GM12892 (cell line): ENCODE results near the gene DHX32.

Experiments used
- POLR2A ChIP-seq: IDR thresholded peaks from 2 replicates; pipeline ENCODE4 v1.6.1; 2011; ENCODE audit warnings: low read depth, low read length, control low read depth
- POLR2AphosphoS5 ChIP-seq: IDR thresholded peaks from 2 replicates; pipeline ENCODE4 v1.6.1; 2011; ENCODE audit warnings: low read depth, low read length, control low read depth
- TAF1 ChIP-seq: IDR thresholded peaks from 2 replicates; pipeline ENCODE4 v1.6.1; 2011; ENCODE audit warnings: low read depth, mild to moderate bottlenecking, control low read depth, low read length, borderline replicate concordance

GRCh38 chr10:125852487-125852886 lies 28.6 kb downstream of the DHX32 start:
- TF ChIP-seq POLR2AphosphoS5 = no peak
- no peak for TF ChIP-seq POLR2A
- TF ChIP-seq TAF1 = no peak
